NCI-H226 (cell line): ENCODE results near the gene ALDH5A1.

Experiments
- DNase-seq: peaks from one replicate; pipeline ENCODE4 v3.0.0-alpha.2; 2015

ALDH5A1 gene

GRCh38 chr6:24534329-24534728 lies 39.6 kb downstream of the ALDH5A1 start:
- no peak for DNase-seq

- DNase-seq, result no peak
These were observed 40.4 kb downstream of the ALDH5A1 start for GRCh38 chr6:24535210-24535609.

GRCh38 chr6:24536466-24536865 lies 41.7 kb downstream of the ALDH5A1 start:
- DNase-seq, result no peak

- DNase-seq, result no peak
These were observed 42.4 kb downstream of the ALDH5A1 start for GRCh38 chr6:24537082-24537699.

GRCh38 chr6:24537771-24538385 lies 43.1 kb downstream of the ALDH5A1 start:
- DNase-seq, result no peak

- DNase-seq, result no peak
These were observed 44.6 kb downstream of the ALDH5A1 start for GRCh38 chr6:24539416-24539815.

- DNase-seq, result no peak
These were observed 45.4 kb downstream of the ALDH5A1 start for GRCh38 chr6:24540197-24540596.

GRCh38 chr6:24543683-24544082 lies 48.9 kb downstream of the ALDH5A1 start:
- DNase-seq, result no peak

GRCh38 chr6:24545183-24545582 lies 50.4 kb downstream of the ALDH5A1 start:
- DNase-seq, result no peak

GRCh38 chr6:24545691-24546090 lies 50.9 kb downstream of the ALDH5A1 start:
- DNase-seq, result peak; percentile 5

GRCh38 chr6:24546439-24546838 lies 51.7 kb downstream of the ALDH5A1 start:
- DNase-seq, result no peak

GRCh38 chr6:24547243-24547642 lies 52.5 kb downstream of the ALDH5A1 start:
- no peak for DNase-seq

GRCh38 chr6:24549158-24549557 lies 54.4 kb downstream of the ALDH5A1 start:
- DNase-seq, result no peak

- DNase-seq, result no peak
These were observed 55.0 kb downstream of the ALDH5A1 start for GRCh38 chr6:24549674-24550353.

- no peak for DNase-seq
These were observed 56.4 kb downstream of the ALDH5A1 start for GRCh38 chr6:24551139-24551538.

GRCh38 chr6:24554474-24554873 lies 59.7 kb downstream of the ALDH5A1 start:
- no peak for DNase-seq

- DNase-seq, result no peak
These were observed 63.7 kb downstream of the ALDH5A1 start for GRCh38 chr6:24558516-24558915.

GRCh38 chr6:24564081-24564480 lies 69.3 kb downstream of the ALDH5A1 start:
- no peak for DNase-seq

- DNase-seq, result no peak
These were observed 70.4 kb downstream of the ALDH5A1 start for GRCh38 chr6:24565196-24565595.

GRCh38 chr6:24566020-24566767 lies 71.4 kb downstream of the ALDH5A1 start:
- no peak for DNase-seq

- DNase-seq, result no peak
These were observed 73.9 kb downstream of the ALDH5A1 start for GRCh38 chr6:24568683-24569082.

- no peak for DNase-seq
These were observed 75.0 kb downstream of the ALDH5A1 start for GRCh38 chr6:24569811-24570210.

GRCh38 chr6:24571361-24571760 lies 76.6 kb downstream of the ALDH5A1 start:
- DNase-seq, result no peak

GRCh38 chr6:24574809-24575208 lies 80.0 kb downstream of the ALDH5A1 start:
- no peak for DNase-seq
